Activated naive CD8-positive, alpha-beta T cell (primary cell): ENCODE results near the gene PREX1.

Experiments used
- H3K27ac Mint-ChIP-seq: one replicate; pipeline ENCODE4 v1.8.0; 2021; ENCODE audit warnings: mixed read lengths
- H3K27me3 Mint-ChIP-seq: one replicate; pipeline ENCODE4 v1.8.0; 2021; ENCODE audit warnings: mixed read lengths
- H3K36me3 Mint-ChIP-seq: one replicate; pipeline ENCODE4 v1.8.0; 2021; ENCODE audit warnings: mixed read lengths
- H3K4me1 Mint-ChIP-seq: one replicate; pipeline ENCODE4 v1.8.0; 2021; ENCODE audit warnings: low read depth, mixed read lengths
- H3K4me3 Mint-ChIP-seq: one replicate; pipeline ENCODE4 v1.8.0; 2021; ENCODE audit warnings: mild to moderate bottlenecking, mixed read lengths
- H3K9me3 Mint-ChIP-seq: one replicate; pipeline ENCODE4 v1.8.0; 2021; ENCODE audit warnings: low read depth, mixed read lengths

PREX1 gene

GRCh38 chr20:48800177-48800576, 27.6 kb downstream of the PREX1 start:
- no peak overlapping the region for H3K4me3 Mint-ChIP-seq
- no peak overlapping the region for H3K27ac Mint-ChIP-seq
- H3K4me1 Mint-ChIP-seq: peaks cover 71% of the 10 kb centered on the region

DNA sequence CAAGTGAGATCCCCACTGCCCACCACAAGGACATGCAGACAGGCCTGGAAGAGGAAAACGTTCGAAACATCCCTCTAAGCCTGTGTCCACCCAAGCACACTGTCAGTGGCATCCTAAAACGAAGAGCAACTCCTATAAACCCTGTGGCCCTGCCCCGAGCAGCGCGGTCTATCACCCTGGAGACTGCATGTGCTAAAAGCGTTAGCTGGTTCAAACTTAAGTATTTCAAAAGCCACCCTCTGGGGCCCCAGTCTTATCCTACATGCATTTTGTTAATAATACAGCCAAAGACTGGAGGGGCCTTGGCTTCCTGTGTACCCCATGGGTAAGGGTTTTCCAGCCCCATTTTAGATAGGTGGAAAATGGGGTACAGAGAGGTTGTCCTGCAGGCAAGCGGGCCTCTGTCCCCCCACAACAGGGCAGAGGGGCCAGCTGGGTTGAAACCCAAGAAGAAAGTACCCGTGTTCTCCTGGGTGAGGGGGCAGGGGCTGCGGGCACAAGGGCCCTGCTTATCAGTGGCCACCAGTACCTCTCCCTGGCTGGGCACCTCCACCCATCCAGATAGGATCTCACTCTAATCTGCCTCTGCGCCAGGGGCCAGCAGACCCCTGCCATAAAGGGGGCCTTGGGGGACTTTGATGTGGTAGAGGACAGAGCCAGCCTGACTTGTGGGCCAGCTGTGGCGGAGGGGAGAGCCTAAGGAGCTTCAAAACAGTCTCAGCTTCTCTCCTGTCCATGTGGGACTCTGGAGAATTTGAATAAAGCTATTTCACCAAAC, 28.3 kb downstream of the PREX1 start:
- H3K27me3 Mint-ChIP-seq: no peaks in the 10 kb centered on the region
- peak overlapping the region; percentile 54 for H3K27ac Mint-ChIP-seq
- H3K9me3 Mint-ChIP-seq: no peaks in the 10 kb centered on the region
- peaks cover 4% of the 10 kb centered on the region for H3K36me3 Mint-ChIP-seq
- no peak overlapping the region for H3K4me3 Mint-ChIP-seq
- peaks cover 74% of the 10 kb centered on the region for H3K4me1 Mint-ChIP-seq

More at GRCh38 chr20:48800177-48800576, 27.6 kb downstream of the PREX1 start:
- Mint-ChIP-seq H3K27me3 (no peaks in the 10 kb centered on the region), H3K36me3 (peaks cover 4% of the 10 kb centered on the region), H3K9me3 (no peaks in the 10 kb centered on the region)

DNA sequence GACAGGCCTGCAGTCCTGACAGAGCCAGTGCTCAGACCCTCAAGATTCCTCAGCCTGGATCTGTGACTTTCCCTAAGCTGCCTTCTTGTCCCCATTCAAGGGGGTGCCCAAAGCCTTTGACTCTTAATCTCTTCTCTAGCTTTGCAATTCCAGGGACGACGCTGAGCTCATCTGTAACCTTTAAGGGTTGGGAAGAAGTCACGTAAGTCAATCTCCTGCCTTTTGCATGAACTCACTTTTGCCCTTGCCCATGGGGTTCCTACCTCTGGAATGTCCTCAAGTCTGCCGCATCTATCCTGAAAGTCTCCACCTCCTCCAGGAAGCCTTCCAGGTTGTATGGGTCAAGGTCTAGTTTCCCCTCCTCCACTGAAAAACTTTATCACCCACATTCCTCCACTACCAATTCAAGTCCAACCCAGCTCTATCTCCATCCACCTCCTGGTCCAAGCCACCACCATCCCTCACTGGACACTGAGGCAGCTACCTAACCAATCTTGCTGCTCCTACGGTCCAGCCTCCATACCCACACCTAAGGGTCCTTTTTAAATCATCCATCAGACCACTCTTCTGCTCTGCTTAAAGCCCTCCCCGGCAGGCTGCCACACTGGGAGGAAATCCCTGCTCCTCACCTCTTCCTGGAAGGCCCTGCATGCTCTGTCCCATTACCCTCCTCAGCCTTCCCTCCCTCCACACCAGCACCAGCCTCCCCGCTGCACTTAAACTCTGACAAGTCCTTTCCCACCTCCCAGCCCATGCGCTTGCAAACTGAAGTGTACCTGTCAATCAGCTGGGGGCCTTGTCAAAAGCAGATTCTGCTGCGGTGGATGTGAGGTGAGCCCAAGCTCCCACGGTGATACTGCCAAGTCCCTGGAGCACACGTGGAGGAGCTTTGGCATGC, 29.7 kb downstream of the PREX1 start:
- no peak overlapping the region for H3K4me3 Mint-ChIP-seq
- no peaks in the 10 kb centered on the region for H3K36me3 Mint-ChIP-seq
- H3K27ac Mint-ChIP-seq: peak overlapping the region; percentile 46
- no peaks in the 10 kb centered on the region for H3K9me3 Mint-ChIP-seq
- peaks cover 75% of the 10 kb centered on the region for H3K4me1 Mint-ChIP-seq
- H3K27me3 Mint-ChIP-seq: no peaks in the 10 kb centered on the region

GRCh38 chr20:48797275-48797825, 30.4 kb downstream of the PREX1 start:
- Mint-ChIP-seq H3K4me1 (peaks cover 71% of the 10 kb centered on the region), H3K36me3 (no peaks in the 10 kb centered on the region), H3K4me3 (no peak overlapping the region), H3K27ac (peak overlapping the region; percentile 46), H3K27me3 (no peaks in the 10 kb centered on the region), H3K9me3 (no peaks in the 10 kb centered on the region)

DNA sequence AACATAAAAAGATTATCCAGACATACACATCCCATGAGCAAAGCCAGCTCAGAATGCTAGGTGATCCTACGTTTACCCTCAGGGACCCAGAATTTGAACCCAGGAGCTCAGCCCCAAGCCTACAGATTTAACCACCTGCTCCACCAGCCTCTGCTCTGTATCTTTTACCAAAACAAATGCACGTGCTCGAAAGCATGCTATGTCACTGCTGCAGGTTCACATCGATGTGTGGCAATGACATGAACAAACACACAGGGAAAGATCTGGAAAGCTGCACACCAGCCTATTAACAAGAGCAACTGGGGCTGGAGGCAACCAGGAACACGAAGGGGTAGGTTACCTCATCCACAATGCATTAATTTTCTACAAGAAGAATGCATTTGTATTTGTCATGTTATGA, 32.1 kb downstream of the PREX1 start:
- no peaks in the 10 kb centered on the region for H3K36me3 Mint-ChIP-seq
- no peak overlapping the region for H3K4me3 Mint-ChIP-seq
- peak overlapping the region; percentile 10 for H3K27ac Mint-ChIP-seq
- H3K4me1 Mint-ChIP-seq: peaks cover 67% of the 10 kb centered on the region
- no peaks in the 10 kb centered on the region for H3K9me3 Mint-ChIP-seq
- no peaks in the 10 kb centered on the region for H3K27me3 Mint-ChIP-seq

GRCh38 chr20:48794816-48795457, 32.9 kb downstream of the PREX1 start:
- no peaks in the 10 kb centered on the region for H3K9me3 Mint-ChIP-seq
- H3K27me3 Mint-ChIP-seq: no peaks in the 10 kb centered on the region
- H3K27ac Mint-ChIP-seq: peak overlapping the region; percentile 46
- H3K4me1 Mint-ChIP-seq: peaks cover 68% of the 10 kb centered on the region
- no peak overlapping the region for H3K4me3 Mint-ChIP-seq
- H3K36me3 Mint-ChIP-seq: no peaks in the 10 kb centered on the region

DNA sequence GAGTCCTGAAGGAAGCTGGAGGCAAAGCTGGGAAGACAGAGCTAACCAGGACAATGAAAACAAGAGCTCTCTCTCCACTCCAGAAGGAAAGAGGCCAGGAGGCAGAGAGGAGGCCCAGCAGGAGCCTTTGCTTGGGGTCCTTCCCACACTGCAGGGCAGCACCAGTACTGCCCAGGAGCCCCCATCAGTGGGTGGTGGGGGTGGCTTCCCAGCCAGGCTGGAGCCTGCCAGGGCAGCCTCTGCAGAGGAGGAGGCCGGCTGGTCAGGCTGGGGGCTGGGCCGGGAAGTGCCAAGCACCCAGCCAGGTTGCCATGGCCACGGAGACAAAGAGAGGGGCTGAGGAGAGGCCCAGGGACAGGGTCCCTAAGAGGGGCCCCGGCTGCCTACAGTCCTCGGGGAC, 33.4 kb downstream of the PREX1 start:
- no peaks in the 10 kb centered on the region for H3K9me3 Mint-ChIP-seq
- no peaks in the 10 kb centered on the region for H3K36me3 Mint-ChIP-seq
- H3K4me1 Mint-ChIP-seq: peaks cover 68% of the 10 kb centered on the region
- H3K27me3 Mint-ChIP-seq: no peaks in the 10 kb centered on the region
- no peak overlapping the region for H3K4me3 Mint-ChIP-seq
- H3K27ac Mint-ChIP-seq: peak overlapping the region; percentile 80

DNA sequence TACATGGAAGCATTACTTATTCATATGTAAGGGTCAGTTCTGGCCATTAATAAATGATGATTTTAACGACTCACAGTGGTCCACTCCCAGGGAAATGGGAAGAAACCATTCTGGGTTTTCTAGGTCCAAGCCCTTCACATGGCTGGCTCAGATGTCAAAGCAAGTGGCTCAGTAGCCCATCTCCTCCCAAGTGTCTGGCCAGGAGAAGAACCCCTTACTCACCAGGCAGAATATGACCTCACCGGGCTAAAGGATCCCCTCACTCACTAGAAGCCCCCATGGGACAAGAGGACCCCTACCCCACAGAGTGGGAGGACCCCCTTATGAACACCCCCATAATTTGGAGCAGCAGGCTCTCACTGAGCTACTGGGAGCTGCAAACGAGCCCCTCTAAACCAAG, 34.0 kb downstream of the PREX1 start:
- Mint-ChIP-seq H3K27me3 (no peaks in the 10 kb centered on the region), H3K36me3 (no peaks in the 10 kb centered on the region), H3K27ac (peak overlapping the region; percentile 80), H3K4me1 (peaks cover 68% of the 10 kb centered on the region), H3K9me3 (no peaks in the 10 kb centered on the region), H3K4me3 (no peak overlapping the region)

GRCh38 chr20:48791666-48792071, 36.1 kb downstream of the PREX1 start:
- no peaks in the 10 kb centered on the region for H3K27me3 Mint-ChIP-seq
- H3K4me1 Mint-ChIP-seq: peaks cover 73% of the 10 kb centered on the region
- H3K36me3 Mint-ChIP-seq: peaks cover 2% of the 10 kb centered on the region
- no peak overlapping the region for H3K27ac Mint-ChIP-seq
- no peaks in the 10 kb centered on the region for H3K9me3 Mint-ChIP-seq
- no peak overlapping the region for H3K4me3 Mint-ChIP-seq

- H3K4me1 Mint-ChIP-seq: peaks cover 71% of the 10 kb centered on the region
- H3K27me3 Mint-ChIP-seq: no peaks in the 10 kb centered on the region
- no peak overlapping the region for H3K27ac Mint-ChIP-seq
- no peak overlapping the region for H3K4me3 Mint-ChIP-seq
- peaks cover 2% of the 10 kb centered on the region for H3K36me3 Mint-ChIP-seq
- no peaks in the 10 kb centered on the region for H3K9me3 Mint-ChIP-seq
Observed at GRCh38 chr20:48791014-48791413, 36.8 kb downstream of the PREX1 start.

- peaks cover 2% of the 10 kb centered on the region for H3K36me3 Mint-ChIP-seq
- H3K4me3 Mint-ChIP-seq: no peak overlapping the region
- H3K27ac Mint-ChIP-seq: peak overlapping the region; percentile 64
- no peaks in the 10 kb centered on the region for H3K9me3 Mint-ChIP-seq
- no peaks in the 10 kb centered on the region for H3K27me3 Mint-ChIP-seq
- H3K4me1 Mint-ChIP-seq: peaks cover 67% of the 10 kb centered on the region
Observed at GRCh38 chr20:48790473-48791003, 37.3 kb downstream of the PREX1 start.

DNA sequence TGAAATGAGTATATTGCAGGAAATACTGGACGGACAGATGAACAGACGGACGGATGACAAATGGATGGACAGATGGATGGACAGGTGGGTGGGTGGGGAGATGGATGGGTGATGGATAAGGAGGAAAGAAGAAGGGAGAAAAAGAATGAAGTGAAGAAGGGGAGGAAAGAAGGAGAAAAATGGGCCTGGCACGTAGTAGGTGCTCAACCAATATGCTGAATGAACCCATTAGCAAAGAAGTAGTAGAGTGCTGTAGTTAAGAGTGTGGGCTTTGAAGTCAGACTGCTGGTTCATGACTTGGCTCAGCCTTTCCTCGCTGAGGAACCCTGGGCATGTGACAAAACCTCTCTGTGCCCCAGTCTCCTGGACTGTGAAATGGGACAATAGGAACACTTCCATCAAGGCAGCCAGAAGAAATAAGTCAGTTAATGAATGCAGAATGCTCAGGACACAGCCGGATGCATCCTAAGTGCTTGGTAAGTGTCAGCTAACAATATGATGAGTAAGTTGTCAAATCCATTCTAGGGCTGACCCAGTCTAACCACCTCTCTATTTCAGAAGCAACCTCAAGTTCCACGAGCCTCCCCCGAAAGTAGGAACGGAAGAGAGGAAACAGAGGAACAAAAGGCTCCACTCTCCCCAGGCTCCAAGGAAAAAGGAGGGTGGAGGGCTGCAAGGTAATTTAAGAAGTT, 37.9 kb downstream of the PREX1 start:
- H3K9me3 Mint-ChIP-seq: no peaks in the 10 kb centered on the region
- H3K27ac Mint-ChIP-seq: peak overlapping the region; percentile 65
- peaks cover 61% of the 10 kb centered on the region for H3K4me1 Mint-ChIP-seq
- no peak overlapping the region for H3K4me3 Mint-ChIP-seq
- no peaks in the 10 kb centered on the region for H3K27me3 Mint-ChIP-seq
- H3K36me3 Mint-ChIP-seq: peaks cover 2% of the 10 kb centered on the region

GRCh38 chr20:48789185-48789668, 38.6 kb downstream of the PREX1 start:
- no peak overlapping the region for H3K4me3 Mint-ChIP-seq
- peaks cover 59% of the 10 kb centered on the region for H3K4me1 Mint-ChIP-seq
- H3K9me3 Mint-ChIP-seq: no peaks in the 10 kb centered on the region
- no peaks in the 10 kb centered on the region for H3K27me3 Mint-ChIP-seq
- peaks cover 2% of the 10 kb centered on the region for H3K36me3 Mint-ChIP-seq
- H3K27ac Mint-ChIP-seq: peak overlapping the region; percentile 65
